GM20431 (cell line): Measurements from ENCODE around the gene PLD1.

ENCODE experiments used
- in situ Hi-C: fragments of 300-500 bp; cut with MseI, MboI; formaldehyde crosslinking; loops from one replicate; pipeline ENCODE4 v1.15.0; 2020; ENCODE audit warnings: low sequenced_read_pairs; ENCODE audit not compliant: unreplicated experiment

PLD1 gene

DNA sequence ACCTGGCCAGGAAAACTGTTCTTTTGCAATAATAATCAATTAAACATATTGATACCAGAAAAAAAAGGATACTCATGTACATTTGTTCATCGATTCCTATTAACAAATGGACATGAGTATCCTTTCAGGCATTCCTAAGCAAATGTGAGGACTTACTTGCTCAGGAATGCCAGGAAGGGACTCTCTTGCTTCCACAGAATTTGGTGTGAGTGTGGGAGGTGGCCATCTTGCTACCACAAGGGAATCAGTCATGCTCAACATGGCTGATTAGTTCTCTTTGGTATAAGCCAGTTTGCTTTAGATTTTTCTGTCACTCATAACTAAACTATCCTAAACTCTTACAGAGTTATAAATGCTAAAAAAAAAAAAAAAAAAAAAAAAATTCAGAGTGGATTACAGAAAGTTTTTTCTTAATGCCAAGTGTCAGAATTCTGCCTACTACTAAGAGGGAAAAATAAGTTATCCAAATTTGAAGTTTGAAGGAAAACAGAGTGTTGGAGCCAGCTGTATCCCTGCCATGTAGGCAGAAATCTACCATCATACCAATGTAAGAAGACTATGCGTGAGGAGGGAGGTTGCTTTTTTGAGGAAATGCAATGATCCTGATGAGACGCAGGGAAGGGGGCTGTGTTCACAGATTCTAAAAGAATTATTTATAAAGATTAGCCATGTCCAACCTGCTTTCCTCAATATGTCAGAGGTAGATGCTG lies 98.7 kb downstream of the PLD1 start:
- in situ Hi-C loops, result no loop called here

DNA sequence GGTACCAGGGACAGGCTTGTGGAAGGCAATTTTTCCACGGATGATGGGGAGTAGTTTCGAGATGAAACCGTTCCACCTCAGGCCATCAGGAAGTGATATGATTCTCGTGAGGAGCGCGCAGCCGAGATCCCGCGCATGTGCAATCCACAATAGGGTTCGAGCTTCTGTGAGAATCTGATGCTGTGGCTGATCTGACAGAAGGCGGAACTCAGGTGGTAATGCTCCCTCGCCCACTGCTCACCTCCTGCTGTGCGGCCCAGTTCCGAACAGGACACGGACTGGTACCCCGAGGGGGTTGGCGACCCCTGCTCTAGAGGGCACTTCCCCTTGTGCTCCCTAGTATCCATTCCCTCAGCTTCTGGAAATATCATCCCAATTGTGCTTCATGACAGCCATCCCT lies 99.9 kb downstream of the PLD1 start:
- in situ Hi-C loops, result no loop called here

DNA sequence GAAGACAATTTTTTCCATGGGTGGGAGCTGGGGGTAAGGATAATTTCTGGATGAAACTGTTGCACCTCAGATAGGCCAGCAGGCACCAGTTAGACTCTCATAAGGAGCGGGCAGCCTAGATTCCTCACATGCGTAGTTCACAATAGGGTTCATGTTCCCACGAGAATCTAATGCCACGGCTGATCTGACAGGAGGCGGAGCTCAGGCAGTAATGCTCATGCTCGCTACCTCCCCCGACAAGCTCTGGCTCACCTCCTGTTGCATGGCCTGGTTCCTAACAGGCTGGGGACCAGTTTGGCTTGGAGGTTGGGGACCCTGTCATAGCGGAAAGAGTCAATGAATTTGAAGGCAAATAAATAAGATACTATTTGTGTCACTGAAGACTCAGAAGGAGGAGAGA lies 105.5 kb downstream of the PLD1 start:
- in situ Hi-C loops, result no loop called here

DNA sequence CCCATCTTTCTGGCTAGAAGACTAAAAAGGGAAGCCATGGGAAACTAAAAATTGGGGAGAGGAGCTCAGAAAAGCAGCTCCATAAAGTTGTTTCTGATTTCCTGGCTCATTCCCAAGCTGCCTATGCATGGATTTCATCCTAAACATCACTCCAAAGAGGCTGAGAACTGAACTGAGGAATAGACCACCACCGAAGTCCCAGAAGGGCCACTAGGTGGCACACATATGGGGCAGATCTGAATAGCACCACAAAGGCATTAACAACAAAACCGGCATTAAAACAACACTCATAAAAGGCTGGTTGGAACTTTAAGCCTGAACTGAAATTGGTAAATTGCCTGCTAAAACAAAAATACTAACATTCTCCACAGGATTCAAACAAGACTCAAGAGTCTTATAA lies 106.3 kb downstream of the PLD1 start:
- in situ Hi-C loops, result no loop called here

DNA sequence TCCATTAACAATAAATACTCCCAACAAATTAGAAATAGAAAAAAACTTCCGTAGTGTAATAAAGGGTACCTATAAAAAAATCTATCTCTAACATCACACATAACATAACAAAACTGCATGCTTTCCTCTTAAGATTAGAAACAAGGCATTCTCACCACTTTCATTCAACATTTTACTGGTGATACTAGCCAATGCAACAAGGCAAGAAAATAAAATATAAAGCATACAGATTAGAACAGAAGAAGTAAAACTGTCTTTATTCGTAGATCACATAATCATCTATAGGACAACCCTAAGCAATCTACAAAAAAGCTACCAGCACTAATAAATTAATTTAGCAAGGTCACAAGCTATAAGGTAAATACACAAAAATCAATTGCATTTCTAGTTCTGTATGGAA lies 107.1 kb downstream of the PLD1 start:
- in situ Hi-C loops, result no loop called here

DNA sequence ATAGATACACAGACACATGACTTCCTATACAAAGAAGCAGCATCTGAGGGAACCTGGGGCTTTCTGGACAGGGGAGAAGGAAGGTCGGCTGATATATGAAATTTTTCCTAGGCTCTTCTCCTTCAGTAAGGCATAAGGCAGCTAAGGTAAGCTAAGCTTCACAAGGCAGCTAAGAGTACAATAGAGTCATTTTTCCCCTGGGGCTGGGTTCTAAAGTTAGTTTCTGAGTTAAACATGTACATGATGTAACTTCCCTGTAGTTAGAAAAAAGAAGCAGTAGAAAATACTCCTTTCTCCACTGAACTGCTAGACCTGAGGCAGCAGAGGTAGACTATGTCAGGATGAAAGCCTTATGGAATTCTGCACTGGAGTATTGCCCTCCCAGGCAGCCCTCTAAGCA lies 109.6 kb downstream of the PLD1 start:
- in situ Hi-C loops, result no loop called here

DNA sequence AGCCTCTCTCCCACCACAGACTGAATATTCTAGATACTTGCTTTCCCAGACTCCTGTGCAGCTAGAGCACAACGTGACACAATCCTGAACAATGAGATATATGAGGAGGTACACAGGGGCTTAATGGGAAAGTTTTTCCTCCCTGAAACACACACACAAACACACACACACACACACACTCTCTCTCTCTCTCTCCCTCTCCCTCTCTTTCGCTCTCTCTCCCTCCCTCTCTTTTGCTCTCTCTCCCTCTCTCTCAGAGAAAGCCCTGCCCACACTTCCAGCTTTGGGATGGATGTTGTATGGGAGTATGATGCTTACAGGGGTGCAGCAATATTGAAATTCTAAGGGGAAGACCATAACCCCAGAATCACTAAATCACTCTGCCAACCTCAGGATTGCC lies 110.1 kb downstream of the PLD1 start:
- in situ Hi-C loops, result no loop called here

DNA sequence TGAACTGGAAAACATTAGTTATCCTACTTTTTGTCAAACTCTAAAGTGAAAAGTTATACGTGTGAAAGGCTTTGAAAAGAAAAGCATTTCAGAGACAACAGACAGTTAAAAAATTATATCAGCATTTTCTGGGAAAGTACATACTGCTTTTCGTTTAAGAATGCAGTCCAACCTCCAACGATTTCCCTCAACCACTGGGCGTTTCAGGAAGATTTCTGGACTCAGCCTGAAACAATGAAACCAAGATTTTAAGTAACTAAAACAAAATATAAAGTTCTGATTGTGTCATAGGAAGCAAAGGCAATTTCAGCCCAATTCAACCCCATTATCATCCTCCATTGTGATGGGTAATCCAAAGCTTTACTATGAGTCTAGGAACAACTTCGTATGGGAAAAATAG lies 110.7 kb downstream of the PLD1 start:
- in situ Hi-C loops, result loop anchor here (10.0 kb wide), 1 partner anchor 55 kb away; no protein-coding TSS in a partner anchor

DNA sequence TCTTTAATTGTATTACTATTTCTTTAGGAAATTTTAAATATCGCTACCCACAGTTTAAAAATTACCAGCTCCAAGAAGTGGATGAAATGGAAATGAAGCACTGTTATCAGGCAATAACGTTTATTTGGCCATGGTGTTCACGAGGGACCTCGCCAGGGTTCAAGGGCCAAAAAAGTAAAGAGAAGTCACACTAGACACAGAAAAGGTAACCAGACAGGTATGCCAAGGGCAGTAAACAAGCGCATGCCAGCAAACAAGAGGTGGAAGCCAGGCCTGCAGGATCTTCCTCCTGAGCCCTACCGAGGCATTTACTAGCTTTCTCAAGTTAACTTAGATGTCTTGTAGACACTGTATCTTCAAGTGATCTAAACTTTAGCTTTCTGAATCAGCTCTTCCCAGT lies 113.5 kb downstream of the PLD1 start:
- in situ Hi-C loops, result loop anchor here (10.0 kb wide), 1 partner anchor 58 kb away; no protein-coding TSS in a partner anchor

DNA sequence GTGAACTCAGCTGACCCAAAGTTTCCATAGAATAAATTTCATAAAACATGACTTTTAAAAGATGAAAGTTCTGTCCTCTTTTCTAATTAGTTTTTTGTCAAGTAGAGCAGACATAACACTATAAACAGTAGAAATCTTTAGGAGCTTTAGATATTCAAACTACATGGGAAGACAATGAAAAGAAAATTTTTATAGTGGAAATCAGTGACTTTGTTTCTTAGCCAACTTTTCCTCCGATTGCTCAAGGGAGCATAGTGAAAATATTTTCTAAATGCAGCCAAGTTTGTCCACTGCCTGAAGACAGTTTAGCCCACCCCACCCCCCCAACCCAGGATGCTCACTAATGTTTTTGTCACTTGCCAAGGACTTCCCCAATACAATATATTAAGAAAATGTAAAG lies 114.9 kb downstream of the PLD1 start:
- in situ Hi-C loops, result loop anchor here (10.0 kb wide), 1 partner anchor 59 kb away; no protein-coding TSS in a partner anchor

DNA sequence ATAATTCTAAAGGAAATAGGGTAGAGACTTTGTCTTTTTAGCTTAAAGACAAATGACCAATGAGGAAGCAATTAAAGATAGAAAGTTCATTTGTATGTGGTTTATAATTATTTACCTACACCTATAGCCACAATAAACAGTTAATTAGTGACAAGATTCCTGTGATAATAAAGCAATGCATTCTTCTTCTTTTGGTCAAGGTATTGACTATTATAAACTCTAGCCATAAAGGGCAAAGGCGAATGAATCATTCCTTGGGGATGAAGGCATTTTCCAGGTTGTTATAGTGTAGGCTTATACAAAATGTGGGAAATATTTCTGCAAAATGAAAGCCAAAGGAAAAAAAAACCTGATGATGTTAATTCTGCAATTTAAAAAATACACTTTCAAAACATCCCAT lies 115.4 kb downstream of the PLD1 start:
- in situ Hi-C loops, result loop anchor here (10.0 kb wide), 1 partner anchor 60 kb away; no protein-coding TSS in a partner anchor

DNA sequence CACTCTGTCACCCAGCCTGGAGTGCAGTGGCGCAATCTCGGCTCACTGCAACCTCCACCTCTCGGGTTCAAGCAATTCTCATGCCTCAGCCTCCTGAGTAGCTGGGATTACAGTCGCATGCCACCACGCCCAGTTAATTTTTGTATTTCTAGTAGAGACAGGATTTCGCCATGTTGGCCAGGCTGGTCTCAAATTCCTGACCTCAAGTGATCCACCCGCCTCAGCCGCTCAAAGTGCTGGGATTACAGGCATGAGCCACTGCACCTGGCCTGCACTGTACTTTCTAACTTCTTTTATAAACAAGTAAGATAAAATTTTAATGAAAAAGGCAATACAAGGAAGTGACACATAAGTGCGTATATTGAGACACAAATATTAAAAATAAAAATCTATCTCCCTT lies 117.7 kb downstream of the PLD1 start:
- in situ Hi-C loops, result loop anchor here (10.0 kb wide), 1 partner anchor 62 kb away; no protein-coding TSS in a partner anchor

DNA sequence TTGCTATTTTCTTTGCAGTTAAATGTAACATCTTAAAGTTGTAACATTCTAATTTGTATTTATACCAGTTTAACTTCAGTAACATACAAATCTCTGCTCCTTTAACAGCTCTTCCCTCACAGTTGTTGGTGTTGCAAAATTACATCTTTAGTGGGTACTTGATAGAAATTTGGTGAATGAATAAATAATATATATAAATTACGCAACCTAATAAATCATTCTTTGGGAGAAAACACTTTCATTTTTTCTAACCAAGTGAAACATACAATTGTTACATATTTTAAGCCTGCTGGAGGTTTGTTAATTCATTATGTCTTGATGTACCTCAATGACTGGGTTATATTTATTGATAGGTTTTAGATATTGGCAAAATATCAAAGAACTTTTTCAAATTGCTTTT lies 118.8 kb downstream of the PLD1 start:
- in situ Hi-C loops, result loop anchor here (10.0 kb wide), 1 partner anchor 63 kb away; no protein-coding TSS in a partner anchor

DNA sequence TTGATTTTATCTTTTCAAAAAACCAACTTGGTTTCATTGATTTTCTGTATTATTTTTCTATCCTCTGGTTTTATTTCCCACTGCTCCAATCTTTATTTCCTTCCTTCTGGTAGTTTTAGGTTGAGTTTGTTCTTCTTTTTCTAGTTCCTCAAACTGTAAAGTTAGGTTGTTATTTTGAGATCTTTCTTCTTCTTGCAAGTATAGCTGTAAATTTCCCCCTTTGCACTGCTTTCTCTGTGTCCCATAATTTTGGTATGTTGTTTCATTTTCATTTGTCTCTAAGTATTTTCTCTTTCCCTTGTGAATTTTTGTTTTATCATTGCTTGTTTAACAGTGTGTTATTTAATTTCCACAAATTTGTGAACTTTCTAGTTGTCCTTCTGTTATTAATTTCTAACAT lies 120.0 kb downstream of the PLD1 start:
- in situ Hi-C loops, result loop anchor here (10.0 kb wide), 1 partner anchor 65 kb away; no protein-coding TSS in a partner anchor

DNA sequence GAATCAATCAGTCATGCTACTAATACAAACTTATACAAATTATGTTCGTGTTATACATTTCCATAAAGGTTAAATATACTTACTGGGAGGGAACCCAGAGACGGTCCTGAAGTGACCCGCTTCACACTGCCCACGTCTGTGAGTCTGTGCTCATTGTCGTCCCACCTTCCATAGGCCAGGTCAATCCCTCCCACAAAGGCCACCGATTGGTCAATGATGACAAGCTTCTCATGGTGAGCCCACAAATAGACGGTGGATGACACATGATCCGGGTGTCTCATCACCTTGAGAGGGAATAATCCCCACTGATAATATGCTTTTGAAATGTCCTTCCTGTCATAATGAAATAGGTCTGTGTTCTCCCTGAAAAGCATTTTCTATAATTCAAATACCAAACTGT lies 121.7 kb downstream of the PLD1 start:
- in situ Hi-C loops, result no loop called here

DNA sequence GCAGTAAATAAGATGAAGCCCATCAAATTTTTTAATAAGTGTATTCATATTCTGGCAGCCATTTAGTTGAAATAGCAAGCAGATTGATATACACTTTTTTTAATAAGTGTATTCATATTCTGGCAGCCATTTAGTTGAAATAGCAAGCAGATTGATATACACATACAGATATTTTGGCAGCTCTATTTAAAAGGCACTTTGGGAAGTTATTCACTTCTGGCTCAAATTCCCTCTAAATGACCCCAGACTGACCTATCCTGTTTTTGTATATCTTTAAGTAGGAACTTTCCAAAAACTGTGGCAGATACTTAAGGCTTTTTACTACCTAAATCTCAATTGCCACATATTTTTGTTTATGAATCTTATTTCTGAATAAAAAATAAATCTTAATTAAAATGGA lies 122.3 kb downstream of the PLD1 start:
- in situ Hi-C loops, result no loop called here

DNA sequence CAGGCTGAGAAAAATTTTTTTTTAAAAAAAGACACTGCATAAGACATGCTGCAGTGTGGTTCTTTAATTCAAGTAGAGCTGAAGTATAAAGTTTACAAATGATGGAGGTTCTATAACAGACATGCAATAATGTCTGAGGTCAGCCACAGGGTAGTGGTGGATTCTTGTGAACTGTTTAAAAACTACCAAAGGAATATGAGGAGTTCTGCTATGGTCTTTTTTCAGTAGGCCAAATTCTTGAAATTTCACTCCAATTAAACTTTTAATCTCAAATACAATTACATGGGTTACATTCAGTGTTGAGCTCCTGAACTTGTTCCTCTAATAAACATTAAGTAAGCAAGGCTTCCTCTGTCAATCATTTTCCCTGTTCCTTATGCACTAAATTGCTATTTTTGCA lies 122.7 kb downstream of the PLD1 start:
- in situ Hi-C loops, result no loop called here

DNA sequence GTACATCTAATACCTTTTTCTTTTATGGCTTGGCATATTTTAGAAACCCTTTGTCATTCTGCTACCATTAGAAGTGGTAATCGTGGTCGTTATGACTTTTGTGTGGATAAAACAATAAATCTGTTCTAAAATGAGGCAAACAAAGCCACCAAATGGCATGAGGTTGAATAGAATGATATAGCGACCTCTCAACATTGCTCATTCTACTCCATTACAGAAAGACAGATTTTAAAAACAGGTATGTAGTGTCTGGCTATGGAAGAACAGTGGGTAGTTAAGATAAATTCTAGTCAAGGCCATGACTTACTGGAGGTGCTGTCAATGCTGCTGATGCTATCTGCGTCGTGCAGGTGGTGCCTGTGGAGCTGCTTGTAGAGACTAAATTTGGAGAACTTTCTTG lies 123.2 kb downstream of the PLD1 start:
- in situ Hi-C loops, result no loop called here

DNA sequence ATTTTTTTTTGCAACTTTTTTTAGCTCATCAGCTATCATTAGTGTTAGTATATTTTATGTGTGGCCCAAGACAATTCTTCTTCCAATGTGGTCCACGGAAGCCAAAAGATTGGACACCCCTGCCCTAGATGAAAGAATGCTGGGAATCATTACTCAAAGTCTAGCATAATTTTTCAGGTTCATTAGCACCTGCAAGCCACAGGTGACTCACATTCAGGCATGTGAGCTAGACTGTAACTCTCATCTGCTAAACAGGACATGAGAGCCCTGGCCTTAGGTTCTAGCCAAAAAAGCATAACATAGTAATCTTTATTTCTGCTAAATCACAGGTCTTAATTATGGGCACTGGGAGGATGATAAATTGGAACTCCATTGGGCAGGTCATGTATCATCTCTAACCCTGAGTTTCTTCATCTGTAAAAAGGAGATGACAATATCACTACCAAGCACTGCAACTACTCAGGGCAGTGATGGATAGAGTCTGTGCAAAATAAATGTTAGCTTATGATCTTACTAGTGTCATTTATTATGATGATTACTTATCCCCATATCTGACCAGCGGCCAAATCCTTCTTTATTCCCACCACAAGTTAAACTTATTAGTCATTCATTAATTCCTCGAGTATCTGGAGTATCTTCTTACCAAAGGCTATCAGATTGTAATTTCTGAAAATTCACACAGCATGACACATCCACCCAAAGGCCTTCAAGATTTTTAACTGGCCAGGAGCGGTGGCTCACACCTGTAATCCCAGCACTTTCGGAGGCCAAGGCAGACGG lies 125.0 kb downstream of the PLD1 start:
- in situ Hi-C loops, result no loop called here

DNA sequence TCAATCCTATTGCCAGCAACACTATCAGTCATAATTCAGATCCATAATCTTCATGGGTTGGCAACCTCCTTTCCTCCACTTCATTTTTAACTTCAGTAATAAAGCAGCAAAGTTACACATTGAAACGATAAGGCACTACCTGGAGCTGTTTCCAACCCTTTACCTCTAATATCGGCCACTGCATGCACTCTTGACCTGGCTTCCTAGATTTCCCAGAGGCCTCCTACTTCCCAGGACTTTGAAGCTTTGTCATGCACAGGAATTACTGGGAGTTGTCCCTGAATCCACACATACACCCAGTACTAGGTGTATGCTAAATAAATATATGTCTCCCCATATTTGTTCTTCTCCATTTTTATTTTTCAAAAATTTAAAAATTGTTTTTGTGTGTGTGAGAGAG lies 126.1 kb downstream of the PLD1 start:
- in situ Hi-C loops, result no loop called here

DNA sequence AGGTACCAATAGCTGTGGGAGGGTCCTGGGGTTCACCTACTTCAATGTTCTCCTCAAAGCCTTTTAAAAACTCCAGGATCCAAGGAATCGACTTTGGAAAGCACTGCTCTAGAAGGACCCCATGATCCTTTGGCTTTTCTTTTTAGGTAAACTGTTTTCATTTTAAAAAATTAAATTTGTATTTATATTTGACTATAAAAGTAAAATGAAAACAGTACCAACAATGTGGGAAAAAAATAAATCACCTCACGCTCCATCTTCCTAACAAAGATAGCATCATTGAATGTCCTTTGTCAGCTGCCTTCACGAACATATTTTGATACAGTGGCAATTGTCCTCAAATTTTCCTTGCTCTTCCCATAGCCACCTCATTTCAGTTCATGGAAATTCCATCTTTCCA lies 127.5 kb downstream of the PLD1 start:
- in situ Hi-C loops, result no loop called here
